ENCODE results near the gene CACNA2D3. TPM values are rescaled to one million over a fixed set of nuclear protein-coding genes. Genes with fewer than 3 reads are reported as not detected.

The CACNA2D3 gene
- polyA plus RNA-seq, 2 of the 4 experiments (the other 2 are of a cell fraction), result 0.04 to 0.05 TPM

DNA sequence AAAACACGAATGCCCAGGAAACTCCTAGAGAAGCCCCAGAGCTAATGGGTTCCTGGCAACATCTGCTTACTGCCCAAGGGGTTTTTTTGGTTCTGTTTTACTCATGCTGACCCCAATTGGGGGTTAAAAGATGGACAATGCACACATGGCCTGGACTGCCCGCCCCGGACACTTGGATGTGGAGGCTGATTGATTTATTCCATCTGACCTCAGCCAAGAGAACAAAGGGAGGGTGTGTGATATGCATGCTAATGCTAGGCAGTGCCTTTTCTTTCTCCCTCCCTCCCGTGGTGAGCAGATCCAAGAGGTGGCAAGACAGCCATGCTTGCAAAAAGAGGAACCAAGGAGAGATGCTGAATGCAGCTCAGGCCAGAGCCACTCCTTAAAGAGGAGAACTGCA, 808.8 kb downstream of the CACNA2D3 start:
- Histone ChIP-seq H3K4me1 (no peaks in the 10 kb centered on the region), H3K27ac (no peak overlapping the region), H3K4me3 (no peak overlapping the region), H3K9me3 (no peaks in the 10 kb centered on the region), H3K4me2 (no peak overlapping the region)
- DNase-seq (ENCODE audit: low read depth in 1 of 2, low spot score in 1 of 2) (no peak), FAIRE-seq (no peak), ATAC-seq (no peak)
- POLR2A ChIA-PET, result no interaction called here
- CTCF ChIA-PET, result no interaction called here
- 28% methylated on average over 4 of the region's 4 CpGs for WGBS (ENCODE audit: missing lambda C conversion rate)
- TF ChIP-seq CBX8 (IDR thresholded peaks at IDR 0.05), result no peak
- TF ChIP-seq FOSB (CRISPR knock-in tag; IDR thresholded peaks at IDR 0.05), result no peak
- no peak for TF ChIP-seq KDM1A (IDR thresholded peaks at IDR 0.05; ENCODE audit: low read depth)
- TF ChIP-seq FOXS1 (CRISPR knock-in tag; IDR thresholded peaks at IDR 0.05), result no peak
- no peak for TF ChIP-seq HOXB5 (CRISPR knock-in tag; IDR thresholded peaks at IDR 0.05)
- no peak for TF ChIP-seq RNF2 (IDR thresholded peaks at IDR 0.05; ENCODE audit: borderline replicate concordance, low read depth)
- TF ChIP-seq, protein P1, sequence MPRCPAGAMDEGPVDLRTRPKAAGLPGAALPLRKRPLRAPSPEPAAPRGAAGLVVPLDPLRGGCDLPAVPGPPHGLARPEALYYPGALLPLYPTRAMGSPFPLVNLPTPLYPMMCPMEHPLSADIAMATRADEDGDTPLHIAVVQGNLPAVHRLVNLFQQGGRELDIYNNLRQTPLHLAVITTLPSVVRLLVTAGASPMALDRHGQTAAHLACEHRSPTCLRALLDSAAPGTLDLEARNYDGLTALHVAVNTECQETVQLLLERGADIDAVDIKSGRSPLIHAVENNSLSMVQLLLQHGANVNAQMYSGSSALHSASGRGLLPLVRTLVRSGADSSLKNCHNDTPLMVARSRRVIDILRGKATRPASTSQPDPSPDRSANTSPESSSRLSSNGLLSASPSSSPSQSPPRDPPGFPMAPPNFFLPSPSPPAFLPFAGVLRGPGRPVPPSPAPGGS (IDR thresholded peaks at IDR 0.05), result no peak
- TF ChIP-seq EHF (CRISPR knock-in tag; IDR thresholded peaks at IDR 0.05), result no peak
- no peak for TF ChIP-seq RCOR1 (IDR thresholded peaks at IDR 0.05; ENCODE audit: low read depth, low read length)
- no peak for TF ChIP-seq NR3C1 (IDR thresholded peaks at IDR 0.05)
- TF ChIP-seq POLR2A (IDR thresholded peaks at IDR 0.05; ENCODE audit: low read length), result no peak
- no peak for TF ChIP-seq MYC (IDR thresholded peaks at IDR 0.05; ENCODE audit: borderline replicate concordance, low read length)

DNA sequence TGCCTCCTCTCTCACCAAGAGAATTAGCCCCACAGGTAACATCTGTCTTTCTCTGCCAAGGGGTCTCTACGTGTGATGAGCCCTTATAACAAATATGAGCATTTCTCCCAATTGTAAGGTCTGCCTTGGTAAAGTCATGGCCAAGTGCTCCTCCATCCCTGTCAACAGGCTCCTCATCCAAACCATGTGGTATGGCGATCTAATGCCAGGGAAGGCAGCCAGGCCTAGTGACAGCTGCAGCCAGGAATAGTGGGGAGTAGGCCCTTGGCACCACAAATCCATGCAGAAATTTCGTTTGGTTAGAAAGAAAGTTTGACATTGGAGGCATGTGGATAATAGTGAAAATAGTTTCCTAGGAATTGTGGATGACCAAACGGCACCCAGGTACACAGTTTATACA, 810.3 kb downstream of the CACNA2D3 start:
- no peak overlapping the region for H3K4me2 ChIP-seq
- H3K9me3 ChIP-seq, result no peaks in the 10 kb centered on the region
- H3K4me1 ChIP-seq, result no peaks in the 10 kb centered on the region
- DNase-seq (ENCODE audit: low read depth in 1 of 2, low spot score in 1 of 2) (no peak), FAIRE-seq (no peak), ATAC-seq (no peak)
- CTCF ChIA-PET, result no interaction called here
- WGBS (ENCODE audit: missing lambda C conversion rate), result 16% methylated on average over 3 of the region's 4 CpGs
- TF ChIP-seq KDM5A (IDR thresholded peaks at IDR 0.05) (no peak), EHMT2 (IDR thresholded peaks at IDR 0.05; ENCODE audit: low read depth) (no peak), CEBPB (IDR thresholded peaks at IDR 0.05) (no peak), KDM1A (IDR thresholded peaks at IDR 0.05; ENCODE audit: low read depth) (no peak), EP300 (IDR thresholded peaks at IDR 0.05) (no peak), JUN (IDR thresholded peaks at IDR 0.05) (no peak), E2F6 (IDR thresholded peaks at IDR 0.05; ENCODE audit: borderline replicate concordance, low read depth) (no peak), MYC (IDR thresholded peaks at IDR 0.05; ENCODE audit: borderline replicate concordance, low read length) (no peak), RARB (CRISPR knock-in tag; IDR thresholded peaks at IDR 0.05) (no peak), RCOR1 (IDR thresholded peaks at IDR 0.05; ENCODE audit: low read depth, low read length) (no peak), HOXB5 (CRISPR knock-in tag; IDR thresholded peaks at IDR 0.05) (no peak), CHD4 (IDR thresholded peaks at IDR 0.05; ENCODE audit: borderline replicate concordance) (no peak), NPAS2 (CRISPR knock-in tag; IDR thresholded peaks at IDR 0.05; ENCODE audit: borderline replicate concordance) (no peak), POLR2AphosphoS2 (conservative IDR thresholded peaks at IDR 0.05; ENCODE audit: low read length) (no peak), GATA3 (IDR thresholded peaks at IDR 0.05; ENCODE audit: borderline replicate concordance) (no peak)
- POLR2A ChIA-PET, result no interaction called here
- H3K27ac ChIP-seq, result no peak overlapping the region
- no peak overlapping the region for H3K4me3 ChIP-seq

DNA sequence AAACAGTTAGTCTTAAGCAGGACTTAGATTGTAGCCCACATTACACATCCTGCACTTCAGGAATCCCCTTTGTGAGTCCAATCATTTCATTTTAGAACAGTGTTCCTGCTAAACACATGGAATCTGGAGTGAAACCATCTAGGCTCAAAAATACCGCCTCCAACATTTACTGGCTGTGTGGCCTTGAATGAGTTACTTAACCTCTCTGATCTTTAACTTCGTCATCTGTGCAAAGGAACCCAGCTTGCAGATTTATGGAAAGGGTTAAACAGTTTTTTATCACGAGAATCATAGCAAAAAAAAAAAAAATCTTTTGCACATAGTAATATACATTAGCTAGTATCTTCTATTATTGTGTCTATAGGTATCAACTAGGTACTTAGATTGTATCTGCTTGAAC, 813.5 kb downstream of the CACNA2D3 start:
- FAIRE-seq, result no peak
- H3K4me1 ChIP-seq, result no peaks in the 10 kb centered on the region
- no peak for DNase-seq (ENCODE audit: low read depth in 1 of 2, low spot score in 1 of 2)
- POLR2A ChIA-PET, result no interaction called here
- no peak for ATAC-seq
- H3K27ac ChIP-seq, result no peak overlapping the region
- CTCF ChIA-PET, result interaction anchor here (0.7 to 1.6 kb wide), 2 partner anchors 17 to 71 kb away, joined by 3 to 4 read pairs; no protein-coding TSS in a partner anchor
- H3K4me2 ChIP-seq, result no peak overlapping the region
- WGBS (ENCODE audit: missing lambda C conversion rate), result 17% methylated on average over 3 of the region's 3 CpGs
- H3K9me3 ChIP-seq, result no peaks in the 10 kb centered on the region
- H3K4me3 ChIP-seq, result no peak overlapping the region
- TF ChIP-seq CHD2 (IDR thresholded peaks at IDR 0.05; ENCODE audit: low read length, partially characterized antibody), result no peak

Data from A549 (cell line).